Measurements from ENCODE around the gene SUPT3H.

SUPT3H gene

DNA sequence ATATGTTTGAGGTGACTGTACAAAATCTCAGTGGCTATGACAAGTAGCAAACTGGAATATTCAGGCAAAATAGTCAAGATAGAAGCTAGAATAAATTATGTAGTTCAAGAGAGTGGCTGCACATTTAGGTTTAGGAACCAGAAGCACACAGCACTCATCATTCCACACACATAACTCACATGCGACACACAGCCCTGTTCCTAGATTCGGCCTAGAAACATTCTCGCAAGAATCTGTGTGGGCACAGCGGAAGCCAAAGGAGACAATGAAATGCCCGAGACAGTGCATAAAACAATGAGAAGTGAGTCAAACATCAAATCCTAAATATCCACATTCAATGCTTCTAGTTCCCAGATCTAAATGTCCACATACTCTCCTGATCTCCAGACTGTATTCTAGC is 9.5 kb upstream of the SUPT3H start:
- no peak for DNase-seq

DNA sequence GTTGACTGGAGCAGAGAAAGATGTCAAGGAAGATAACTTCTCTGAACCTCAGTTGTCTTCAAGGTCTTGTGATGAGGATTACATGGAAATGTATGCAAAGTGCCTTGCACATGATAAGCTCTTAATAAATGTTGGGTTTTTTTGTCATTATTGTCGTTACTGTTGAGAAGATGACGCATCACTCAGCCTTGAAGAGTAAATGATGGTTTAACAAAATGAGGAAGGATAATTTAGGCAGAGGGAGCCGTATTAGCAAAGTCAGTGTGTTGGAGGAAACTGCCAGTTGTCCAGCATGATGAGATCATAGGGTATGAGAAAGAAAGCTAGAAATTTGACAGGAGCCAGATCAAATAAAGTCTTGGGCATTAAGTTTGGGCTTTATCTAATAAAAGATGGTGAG is 8.8 kb upstream of the SUPT3H start:
- no peak for DNase-seq

DNA sequence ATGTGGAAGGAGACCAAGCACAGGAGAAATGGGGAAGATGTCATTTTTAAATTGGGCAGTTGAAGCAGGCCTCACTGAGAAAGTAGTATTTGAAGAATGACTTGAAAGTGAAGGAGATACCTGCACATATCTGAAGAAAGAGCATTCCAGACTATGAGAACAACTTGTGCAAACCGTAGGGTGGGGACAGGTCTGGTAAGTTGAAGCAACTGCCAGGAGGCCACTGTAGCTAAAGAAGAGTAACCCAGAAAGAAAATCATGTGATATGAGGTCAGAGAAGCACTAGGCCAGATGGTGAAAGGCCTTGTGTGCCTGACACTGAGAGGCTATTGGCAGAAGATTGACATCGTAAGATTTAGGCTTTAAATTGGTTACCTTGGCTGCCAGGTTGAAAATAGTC is 4.7 kb upstream of the SUPT3H start:
- DNase-seq: no peak

GRCh38 chr6:45378334-45378926 is 696 bp upstream of the SUPT3H start:
- DNase-seq: peak; percentile 46

DNA sequence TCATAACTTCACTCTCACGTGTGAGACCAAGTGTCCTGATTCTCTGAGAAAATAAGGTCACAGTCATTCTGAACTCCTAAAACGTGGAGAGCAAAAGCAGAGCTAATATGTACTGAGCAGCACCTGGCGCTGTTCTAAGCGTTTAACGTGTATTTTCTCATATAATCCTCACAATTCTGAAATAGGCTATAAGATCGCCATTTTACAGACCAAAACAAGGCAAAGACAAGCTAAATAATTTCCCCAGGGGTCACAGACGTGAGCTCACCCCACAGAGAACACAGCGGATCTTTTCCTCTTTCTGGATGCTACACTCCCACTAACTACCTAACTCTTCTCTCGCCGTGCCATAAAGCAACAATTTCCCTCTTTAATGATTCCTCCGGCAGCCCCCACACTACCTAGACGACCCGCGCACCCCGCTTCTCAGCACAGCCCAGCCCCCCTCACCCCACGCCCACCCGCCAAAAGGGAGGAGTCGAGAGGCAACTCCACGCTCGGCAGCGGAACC is 636 bp downstream of the SUPT3H start:
- no peak for DNase-seq

GRCh38 chr6:45376310-45377042 is 1.3 kb downstream of the SUPT3H start:
- DNase-seq: no peak

- DNase-seq: no peak
These were observed 2.3 kb downstream of the SUPT3H start for GRCh38 chr6:45375449-45375848.

GRCh38 chr6:45371924-45372573 is 5.7 kb downstream of the SUPT3H start:
- no peak for DNase-seq

GRCh38 chr6:45369870-45370269 is 7.9 kb downstream of the SUPT3H start:
- DNase-seq: no peak

GRCh38 chr6:45367999-45368398 is 9.7 kb downstream of the SUPT3H start:
- no peak for DNase-seq

DNA sequence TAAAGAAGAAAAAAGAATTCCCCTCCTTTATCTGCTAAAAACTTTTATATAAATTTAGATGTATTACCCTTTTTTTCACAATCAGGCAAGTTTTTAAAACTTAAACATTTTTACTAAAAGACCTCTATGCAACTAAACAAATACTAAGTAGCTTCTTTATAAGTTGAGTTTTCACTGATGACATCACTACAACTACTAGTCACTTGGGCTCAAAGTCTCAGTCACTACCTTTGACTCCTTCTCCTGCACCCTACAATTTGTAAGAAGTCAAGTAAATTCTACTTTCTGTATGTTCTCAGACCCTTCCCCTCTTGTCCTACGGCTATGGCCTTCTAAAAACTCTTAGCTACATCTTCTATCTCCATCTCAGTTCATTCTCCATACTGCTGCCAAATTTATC is 11.2 kb downstream of the SUPT3H start:
- DNase-seq: no peak

DNA sequence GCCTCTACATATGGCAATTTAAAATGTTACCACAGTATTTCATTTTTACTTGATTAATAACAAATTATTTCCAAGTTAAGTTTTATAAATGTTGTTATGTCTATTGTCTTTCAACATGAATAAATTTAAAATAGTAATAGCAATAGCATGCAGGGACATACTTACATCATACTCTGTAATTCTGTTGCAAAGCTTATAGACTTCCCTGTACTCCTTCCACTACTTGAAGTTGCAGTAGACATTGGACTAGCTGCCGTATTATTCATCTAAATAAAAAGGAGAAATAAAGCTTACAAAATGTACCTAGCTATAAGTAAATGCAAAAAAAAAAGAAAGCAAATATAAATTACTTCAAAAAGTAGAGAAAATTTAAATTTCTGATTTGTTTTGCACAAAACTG is 12.7 kb downstream of the SUPT3H start:
- DNase-seq: no peak

GRCh38 chr6:45364466-45364865 is 13.3 kb downstream of the SUPT3H start:
- DNase-seq: no peak

GRCh38 chr6:45353654-45354053 is 24.1 kb downstream of the SUPT3H start:
- no peak for DNase-seq

DNA sequence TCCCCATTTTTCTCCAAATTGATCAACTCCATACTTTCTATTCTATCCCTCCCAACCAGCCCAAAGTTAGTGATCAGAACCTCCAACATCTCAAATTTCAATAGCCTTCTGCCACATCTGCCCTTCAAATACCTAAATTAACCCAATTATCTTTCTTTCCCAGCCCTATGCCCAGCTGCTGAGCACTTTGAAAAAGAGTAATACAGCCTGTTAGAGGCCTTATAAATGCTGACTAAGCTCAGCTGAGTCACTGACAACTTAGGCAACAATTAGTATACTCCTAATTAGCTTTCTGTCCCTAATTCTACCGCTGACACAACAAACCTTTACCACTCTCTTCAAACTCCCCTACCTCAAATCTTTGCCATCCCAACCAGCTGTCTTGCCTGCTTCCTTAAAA is 26.1 kb downstream of the SUPT3H start:
- DNase-seq: no peak

DNA sequence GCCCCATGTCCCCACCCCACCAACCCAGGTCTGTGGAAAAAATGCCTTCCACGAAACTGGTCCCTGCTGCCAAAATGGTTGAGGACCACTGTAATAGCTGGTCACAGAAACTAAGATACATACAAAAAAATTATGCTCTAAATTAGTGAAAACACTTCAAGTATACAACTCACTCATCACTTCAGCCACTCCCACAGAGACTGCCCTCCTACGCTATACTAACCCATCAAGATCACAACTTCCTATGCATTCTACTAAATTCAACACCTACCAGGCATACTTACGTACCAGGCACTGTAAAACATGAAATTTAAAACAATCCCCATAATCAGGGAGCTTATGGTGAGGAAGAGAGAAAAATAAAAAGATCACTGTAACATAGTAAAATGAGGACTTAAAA is 26.7 kb downstream of the SUPT3H start:
- DNase-seq: no peak

DNA sequence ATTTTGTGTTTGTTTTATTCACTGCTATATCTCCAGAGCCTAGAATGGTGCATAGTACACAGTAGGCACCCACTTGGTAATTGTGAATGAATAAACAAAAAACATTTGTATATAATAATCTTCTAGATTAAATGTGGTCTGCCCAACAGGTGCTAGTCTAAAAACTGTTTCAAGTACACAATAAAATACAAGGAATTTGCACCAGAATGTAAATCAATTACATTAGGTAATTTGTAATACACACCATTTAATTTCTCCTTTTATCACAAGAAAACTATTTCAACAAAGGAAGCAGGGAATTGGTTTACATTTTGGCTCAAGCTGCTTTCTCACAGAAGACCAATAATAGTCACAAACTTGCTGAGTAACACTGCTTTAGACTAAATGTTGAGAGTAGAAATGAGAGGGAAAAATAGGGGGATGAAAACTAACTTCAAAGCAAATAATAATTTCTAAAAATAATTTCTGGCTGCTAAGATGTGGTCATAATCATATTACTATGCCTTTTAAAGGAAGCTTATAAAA is 27.5 kb downstream of the SUPT3H start:
- DNase-seq: no peak

DNA sequence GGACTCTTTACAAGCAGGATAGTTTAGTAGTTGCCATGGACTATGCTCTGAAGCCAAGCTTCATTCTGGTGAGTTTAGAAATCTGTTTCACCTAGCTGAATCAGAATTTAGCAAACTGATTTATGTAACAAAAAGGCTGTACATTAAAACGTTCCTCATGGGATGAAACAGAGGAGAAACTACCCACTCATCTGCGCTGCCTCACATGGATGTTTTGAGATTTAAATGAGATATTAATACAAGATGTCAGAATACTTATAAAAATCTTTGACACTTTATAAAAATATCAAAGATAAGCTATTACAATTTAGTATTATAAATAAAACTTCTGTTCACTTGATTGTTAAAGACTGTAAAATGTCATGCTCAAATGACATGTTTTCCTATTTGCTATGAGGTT is 32.8 kb downstream of the SUPT3H start:
- no peak for DNase-seq

- DNase-seq: no peak
These were observed 49.2 kb downstream of the SUPT3H start for GRCh38 chr6:45328523-45328922.

DNA sequence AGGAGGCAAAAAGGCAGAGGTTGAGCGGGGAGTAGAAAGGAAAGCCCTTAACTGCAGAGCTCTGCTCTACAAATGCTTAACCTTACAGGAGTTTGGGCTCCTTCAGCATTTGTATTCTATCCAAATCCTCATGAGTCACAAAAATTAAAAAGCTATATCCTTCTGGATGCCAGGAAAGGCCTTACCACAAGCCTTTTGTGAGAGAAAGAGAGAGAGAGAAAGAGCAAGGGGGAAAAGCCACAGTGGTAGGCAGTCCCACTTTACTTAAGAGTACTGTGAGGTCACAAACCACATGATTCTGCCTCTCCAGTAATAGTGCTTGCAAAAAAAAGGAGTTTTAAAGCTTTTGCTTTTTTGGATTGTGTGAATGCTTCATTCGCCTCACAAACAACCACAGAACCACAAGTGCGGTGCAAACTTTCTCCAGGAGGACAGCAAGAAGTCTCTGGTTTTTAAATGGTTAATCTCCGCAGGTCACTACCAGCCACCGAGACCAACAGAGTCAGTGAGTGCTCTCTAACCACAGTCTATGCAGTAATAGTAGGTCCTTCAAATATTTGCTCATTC is 49.7 kb downstream of the SUPT3H start, which contains the start of gene RUNX2:
Gene RUNX2 (plus strand): TSS at position 375 of the 567 bp plus-strand sequence. CDS start 397 bp downstream, outside the sequence.
- no peak for DNase-seq

DNA sequence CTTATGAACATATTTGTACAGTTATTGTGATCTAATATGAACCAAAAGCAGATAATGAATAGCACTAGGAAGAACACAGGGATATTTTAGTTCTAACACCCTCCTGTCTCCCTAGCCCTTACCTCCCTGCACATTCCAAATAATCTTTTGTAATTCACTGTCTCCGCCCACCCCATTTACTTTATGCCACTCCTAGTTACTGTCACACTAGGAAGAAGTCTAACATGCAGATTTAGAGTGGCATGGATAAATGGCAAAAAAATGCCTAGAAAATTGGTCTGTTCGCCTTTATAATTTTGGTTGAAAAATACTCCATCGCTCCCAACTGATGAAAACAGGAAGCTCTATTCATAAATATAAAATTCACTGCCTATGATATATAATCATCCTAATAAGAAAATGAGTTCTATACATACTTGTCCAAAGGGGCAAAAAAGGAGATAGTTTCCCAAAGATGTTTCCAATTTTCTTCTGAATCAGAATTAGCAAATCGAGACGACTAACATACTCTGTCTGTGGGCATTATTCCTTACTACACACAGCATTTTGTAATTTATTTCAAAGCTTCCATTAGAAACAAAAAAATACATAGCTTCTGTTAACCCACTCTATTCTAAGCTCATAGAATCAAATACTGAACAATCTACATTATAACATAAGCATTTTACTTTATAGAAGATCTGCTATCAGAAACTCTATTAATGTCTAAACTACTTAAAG is 50.9 kb downstream of the SUPT3H start:
- DNase-seq: no peak

DNA sequence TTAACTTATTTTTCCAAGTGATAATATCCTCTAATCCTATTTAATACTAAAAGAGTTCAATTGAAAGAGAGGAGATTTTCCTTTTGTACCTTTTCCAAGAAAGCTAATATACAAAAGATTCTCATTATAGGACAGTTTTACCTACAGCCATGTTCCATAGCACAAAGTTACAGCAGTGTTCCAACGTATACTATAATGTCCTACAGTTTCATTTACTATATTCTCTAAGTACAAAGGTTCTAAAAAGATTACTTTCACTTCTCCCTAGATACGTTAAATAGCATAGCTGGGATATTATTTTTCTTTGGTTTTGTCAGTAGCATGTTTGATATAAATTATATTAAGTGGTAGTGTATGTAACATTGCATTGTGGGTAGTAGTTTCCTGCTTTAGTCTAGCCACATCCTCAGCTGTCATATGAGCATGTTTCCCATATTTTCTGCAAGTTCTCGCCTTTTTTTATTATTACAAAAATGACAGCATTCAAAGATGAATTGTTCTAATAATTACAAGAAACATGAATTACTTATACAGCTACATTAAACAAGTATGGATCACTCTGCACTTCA is 54.0 kb downstream of the SUPT3H start:
- DNase-seq: no peak

All from NCI-H146 (cell line).